Left colon (tissue), 2 donors: ENCODE measurements around the gene PSKH1. TPM values are rescaled to one million over a fixed set of nuclear protein-coding genes. Genes with fewer than 3 reads are reported as not detected.
A peak's percentile ranks its signal among the peaks of the same experiment; 100 is the strongest.
"Not testable (repeated sequence)": the region's sequence is repeated elsewhere in the genome, so short reads cannot be mapped to it uniquely, and the experiment has no call there.

Experiments used
- ATAC-seq: fragments of 200-7000 bp; cut with Tn5 transposase; one replicate; pipeline ENCODE4 v1.9.1; 2020; ENCODE audit warnings: mild to moderate bottlenecking, moderate library complexity
- DNase-seq, 2 donors: peaks; one replicate each; pipeline ENCODE4 v3.0.0-alpha.2; 2020
- intact Hi-C, 2 donors: fragments of 100-400 bp; cut with DNase I in 1 of 2; cut with micrococcal nuclease in 1 of 2; formaldehyde crosslinking; loops; one replicate each; pipeline versions ENCODE4 v1.11.2 to v1.14.0; 2022; cut with DNase I, micrococcal nuclease
- total RNA-seq, 2 donors: library from RNA; stranded (reverse); fragmentation: NEBNext Ultra II Directional; extraction: Animal tissue kit (Norgen Biotek cat#: 25700); gene quantifications; one replicate each; pipeline ENCODE4 v1.2.1, GENCODE V29; 2021
- donor health status: DM: no; HTN: no; CAD: no.
- donor health status: DM: yes; HTN: yes; CAD: no.

The PSKH1 gene
- total RNA-seq, 2 donors from 2014 or later = 31.7 to 36.6 TPM

- no peak for ATAC-seq
- DNase-seq = no peak
- intact Hi-C loops = no loop called here
Measured at GRCh38 chr16:67963662-67964321, 70.7 kb downstream of the PSKH1 start.

DNA sequence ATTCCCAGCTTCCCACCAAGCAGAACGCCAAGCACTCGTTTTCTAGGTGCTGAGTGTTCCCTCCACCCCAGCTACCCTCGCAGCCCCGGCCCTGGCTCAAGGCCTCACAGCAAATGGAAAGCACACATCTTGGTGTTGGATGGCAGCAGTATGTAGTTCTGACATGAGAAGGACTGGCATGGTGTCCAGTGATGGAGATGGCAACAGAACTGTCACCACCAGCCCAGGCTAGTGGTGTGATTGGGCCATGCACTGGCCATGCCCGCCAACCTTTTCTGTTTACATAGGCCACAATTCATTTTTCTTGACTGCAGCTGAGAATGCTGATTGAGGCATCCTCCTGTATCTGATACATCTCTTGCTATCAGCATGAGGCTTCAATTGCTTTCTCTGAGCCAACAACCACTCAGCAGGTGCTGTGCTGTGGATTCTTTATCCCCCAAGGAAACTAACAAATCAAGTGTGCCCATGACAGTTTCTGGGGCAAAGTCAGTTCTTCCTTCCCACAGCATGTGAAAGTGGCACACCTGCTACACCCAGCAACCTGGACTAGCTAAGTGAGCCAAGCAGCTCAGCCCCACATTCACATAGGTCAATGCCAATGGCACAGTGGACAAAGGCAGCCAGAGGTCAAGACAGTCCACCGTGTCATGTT lies 71.5 kb downstream of the PSKH1 start:
- no peak for DNase-seq
- no peak for ATAC-seq
- intact Hi-C loops = no loop called here

DNA sequence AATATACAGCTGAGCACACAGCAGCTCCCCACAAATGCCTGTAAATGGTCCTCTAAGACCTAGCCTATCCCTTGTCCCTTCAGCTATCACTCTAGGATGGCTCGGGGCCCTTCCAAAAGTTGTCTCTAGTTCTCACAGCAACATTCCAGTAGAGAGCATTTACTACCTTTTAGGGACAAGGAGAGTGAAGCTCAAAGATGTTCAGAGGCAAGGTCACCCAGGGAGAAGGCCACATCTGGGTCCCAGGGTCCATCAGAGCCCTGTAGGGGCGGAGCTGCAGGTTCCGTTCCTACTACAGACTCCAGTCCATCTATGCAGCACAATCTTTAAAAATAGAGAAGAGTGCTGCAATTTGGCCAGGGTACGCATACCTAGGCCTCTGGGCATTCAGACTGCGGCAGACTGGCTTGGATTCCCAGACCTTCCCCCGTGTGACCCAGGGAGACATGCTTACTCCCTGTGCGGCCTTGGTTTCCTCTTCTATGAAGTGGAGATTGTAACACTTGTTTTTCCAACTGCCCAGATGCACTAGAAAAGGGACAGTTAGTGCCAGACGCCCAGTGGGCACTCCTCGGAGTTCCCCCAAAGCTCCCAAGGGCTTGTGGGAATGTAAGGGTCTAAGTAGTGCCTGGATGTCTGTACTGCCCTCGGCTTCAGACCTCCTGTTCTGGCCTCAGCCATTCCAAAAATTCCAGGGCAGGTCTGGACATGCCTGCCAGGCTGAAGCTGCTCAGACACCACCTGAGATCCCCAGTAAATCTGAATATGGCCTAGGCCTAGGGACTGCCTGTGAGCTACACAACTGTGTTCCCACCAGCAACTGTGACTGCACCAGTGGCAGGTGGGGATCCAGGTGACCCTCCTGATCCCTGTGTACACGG lies 72.9 kb downstream of the PSKH1 start:
- no peak for DNase-seq
- ATAC-seq = no peak
- intact Hi-C loops = no loop called here

DNA sequence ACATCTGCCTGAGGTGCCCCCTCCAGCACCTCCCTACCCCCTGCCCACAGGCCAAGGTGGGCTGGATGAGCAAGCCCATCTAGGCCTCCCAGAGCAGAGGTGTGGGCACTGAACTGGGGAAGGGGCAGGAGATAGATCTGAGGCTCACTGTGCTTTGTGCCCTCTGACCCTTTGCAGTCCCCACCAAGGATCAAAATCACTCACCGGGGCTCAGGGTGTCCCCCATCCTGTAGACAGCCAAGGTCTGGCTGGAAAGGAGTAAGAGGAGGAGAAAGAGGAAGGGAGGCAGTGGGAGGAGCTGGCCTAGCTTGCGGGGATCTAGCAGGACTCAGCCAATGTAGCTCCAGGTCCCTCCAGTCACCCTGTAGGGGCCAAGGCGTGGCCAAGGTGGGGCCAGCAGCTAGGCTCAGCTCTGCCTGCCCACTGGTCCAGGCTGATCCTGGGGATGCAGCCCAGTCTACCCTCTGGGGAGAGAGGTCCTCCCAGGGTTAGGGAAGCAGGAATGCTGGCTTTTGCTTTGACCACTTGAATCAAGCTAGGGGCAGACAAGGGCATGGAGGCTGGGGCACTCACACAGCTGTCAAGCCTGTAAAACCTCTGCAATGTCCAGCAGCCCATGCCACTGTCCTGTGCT lies 73.6 kb downstream of the PSKH1 start:
- ATAC-seq (no peak), DNase-seq (peak in 1 of 2 donors; percentile 54)
- intact Hi-C loops = no loop called here

DNA sequence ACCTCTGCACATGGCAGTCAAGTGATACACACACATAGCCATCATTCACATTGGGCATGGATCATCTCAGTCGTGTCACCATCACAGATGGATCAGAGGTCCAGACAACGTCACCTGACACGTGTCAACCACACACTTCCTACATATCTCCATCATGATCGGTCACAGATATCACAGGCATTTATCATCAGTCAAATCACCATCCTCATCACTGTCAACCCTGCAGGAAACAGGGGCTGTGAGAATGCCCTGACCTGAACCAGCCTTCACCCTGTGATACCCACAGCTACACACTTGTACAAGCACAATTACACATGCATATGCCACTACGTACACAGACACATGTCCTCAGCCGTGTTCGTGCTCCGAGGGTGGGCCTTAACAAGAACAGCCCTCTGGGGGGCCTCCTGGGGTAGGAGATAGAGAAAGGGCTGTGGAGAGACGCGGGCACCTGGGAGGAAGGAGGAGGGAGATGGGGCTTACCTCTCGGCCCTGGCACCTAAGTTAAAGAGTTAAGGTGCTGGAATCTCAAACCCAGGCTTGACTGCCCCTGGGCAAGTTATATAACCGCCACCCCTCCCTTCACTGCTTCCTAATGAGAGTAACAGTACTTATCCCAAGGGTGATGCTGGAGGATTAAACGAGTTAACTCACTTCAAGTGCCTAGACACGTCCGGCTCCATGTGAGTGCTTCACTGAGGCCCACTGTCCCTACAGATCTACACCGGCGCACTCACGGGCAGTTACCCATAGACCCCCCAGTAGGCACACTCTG lies 74.3 kb downstream of the PSKH1 start:
- DNase-seq (no peak), ATAC-seq (no peak)
- intact Hi-C loops = no loop called here

GRCh38 chr16:67967958-67968399 lies 74.9 kb downstream of the PSKH1 start:
- peak in 1 of 2 donors; percentile 49 for DNase-seq
- peak; percentile 34 for ATAC-seq
- intact Hi-C loops = no loop called here

DNA sequence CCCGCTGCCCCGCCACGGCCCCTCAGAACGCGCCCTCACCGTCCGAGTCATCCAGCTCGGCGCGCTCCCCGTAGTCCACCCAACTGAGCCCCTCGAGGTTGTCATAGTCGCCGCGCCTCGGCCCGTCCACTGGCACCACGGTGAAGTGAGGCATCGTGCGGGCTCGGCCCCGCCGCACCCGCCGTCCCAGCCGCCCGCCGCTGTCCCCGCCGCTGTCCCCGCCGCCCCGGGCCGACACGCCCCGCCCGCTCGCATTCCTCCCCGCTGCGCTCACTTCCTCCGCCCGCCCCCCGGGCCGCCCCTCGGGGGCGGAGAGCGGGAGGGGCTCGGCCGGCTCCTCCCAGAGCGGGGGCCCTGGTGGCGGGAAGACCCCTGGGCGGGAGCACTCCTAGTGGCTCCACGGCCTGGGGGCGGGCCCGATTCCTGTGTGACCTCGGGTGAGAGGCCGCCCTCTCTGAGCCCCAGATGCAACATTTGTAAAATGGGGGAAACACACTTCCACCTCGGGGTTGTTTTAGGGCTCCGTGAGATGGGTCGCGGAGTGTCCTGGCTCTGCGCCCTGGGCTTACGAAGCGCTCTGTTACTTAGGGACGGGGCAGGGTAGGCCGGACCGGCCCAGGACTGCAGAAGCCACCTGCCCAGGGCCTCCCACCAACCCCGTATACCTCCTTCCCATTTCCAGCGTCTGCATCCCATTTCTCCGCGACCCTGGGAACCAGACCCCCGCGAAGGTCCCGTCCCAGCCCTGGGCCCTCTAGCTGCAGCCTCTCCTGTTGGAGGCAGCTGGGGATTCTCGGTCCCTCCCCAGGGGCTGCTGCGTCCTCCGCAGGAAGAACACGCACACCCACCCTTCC lies 75.6 kb downstream of the PSKH1 start, which contains the start of gene SLC12A4:
Gene SLC12A4 (minus strand): TSS at position 238 of the 854 bp plus-strand sequence. CDS start 84 bp downstream, at position 154.
- peak; percentile 89 for ATAC-seq
- DNase-seq = peak; percentile 80 to 83
- intact Hi-C loops = no loop called here

- intact Hi-C loops = no loop called here
Measured at GRCh38 chr16:67969254-67970039, 76.4 kb downstream of the PSKH1 start.

GRCh38 chr16:67971111-67971510 lies 78.1 kb downstream of the PSKH1 start:
- intact Hi-C loops = no loop called here
- no peak for DNase-seq
- ATAC-seq = no peak

More at GRCh38 chr16:67969254-67970039, 76.4 kb downstream of the PSKH1 start:
- ATAC-seq (no peak), DNase-seq (peak in 1 of 2 donors; percentile 20)

DNA sequence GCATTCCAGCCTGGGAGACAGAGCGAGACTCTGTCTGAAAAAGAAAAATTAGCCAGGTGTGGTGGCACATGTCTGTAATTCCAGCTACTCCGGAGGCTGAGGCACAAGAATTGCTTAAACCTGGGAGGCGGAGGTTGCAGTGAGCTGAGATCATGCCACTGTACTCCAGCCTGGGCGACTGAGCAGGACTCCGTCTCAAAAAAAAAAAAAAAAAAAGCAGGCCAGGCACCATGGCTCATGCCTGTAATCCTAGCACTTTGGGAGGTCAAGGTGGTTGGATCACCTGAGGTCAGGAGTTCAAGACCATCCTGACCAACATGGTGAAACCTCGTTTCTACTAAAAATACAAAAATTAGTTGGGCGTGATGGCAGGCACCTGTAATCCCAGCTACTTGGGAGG lies 79.2 kb downstream of the PSKH1 start:
- intact Hi-C loops, DNase-seq, ATAC-seq: not testable (repeated sequence)

DNA sequence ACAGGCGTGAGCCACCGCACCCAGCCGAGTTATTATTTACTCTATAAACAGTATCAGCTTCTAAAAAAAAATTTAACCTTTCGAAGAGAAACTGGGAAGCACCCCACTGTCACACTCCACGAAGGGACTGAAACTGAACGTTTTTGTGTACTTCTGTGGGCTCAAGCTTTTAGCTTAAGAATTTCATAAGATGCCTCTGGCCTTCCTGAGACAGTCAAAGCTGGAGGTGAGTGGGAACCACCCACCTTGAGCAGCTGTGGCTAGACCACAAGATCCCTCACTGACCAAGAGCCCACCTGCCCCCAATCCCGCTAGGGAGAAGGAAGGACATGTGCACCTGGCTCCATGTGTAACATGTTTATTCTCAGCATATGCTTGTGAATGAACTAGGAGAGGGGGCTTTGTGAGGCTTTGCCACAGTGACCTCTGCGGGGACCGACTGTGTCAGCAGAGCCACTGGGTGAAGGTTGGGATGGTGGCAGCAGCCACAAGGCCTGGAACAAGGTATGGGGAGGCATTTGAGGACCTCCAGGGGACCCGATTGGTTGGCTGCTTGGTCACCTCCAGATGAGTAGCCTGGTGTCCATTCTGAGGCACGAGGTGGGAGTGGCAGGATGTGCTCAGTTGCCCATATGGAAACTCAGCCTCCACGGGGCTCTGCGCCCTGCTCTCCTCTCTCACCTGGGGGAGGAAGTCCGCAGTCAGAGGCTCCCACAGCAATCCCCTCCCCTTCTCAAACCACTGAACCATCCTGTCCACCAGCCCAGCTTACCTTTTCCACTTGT lies 82.5 kb downstream of the PSKH1 start:
- intact Hi-C loops = no loop called here
- no peak for ATAC-seq

DNA sequence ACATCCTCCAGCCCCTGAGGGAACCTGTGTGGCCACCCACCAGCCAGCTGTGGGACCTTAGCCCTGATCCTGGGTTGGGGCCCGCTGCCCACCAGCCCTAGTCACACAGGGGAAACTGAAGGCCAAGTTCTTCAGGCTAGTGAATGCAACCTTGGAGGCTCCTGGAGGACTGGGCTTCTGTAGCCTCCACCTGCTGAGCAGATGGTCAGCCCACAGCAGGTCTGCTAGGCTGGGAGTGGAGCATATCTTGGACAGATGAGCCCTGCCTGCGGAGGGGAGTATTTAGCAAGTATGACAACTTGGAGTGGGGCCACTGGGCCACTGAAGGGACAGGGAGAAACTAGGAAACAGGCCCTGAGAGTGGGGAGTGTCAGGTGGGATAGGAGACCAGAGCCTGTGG lies 83.2 kb downstream of the PSKH1 start:
- ATAC-seq = no peak
- intact Hi-C loops = no loop called here
- DNase-seq = no peak

More for the DNA sequence above, 82.5 kb downstream of the PSKH1 start:
- DNase-seq = no peak

- no peak for DNase-seq
- intact Hi-C loops = no loop called here
- ATAC-seq = no peak
Measured at GRCh38 chr16:67977005-67977404, 84.0 kb downstream of the PSKH1 start.

DNA sequence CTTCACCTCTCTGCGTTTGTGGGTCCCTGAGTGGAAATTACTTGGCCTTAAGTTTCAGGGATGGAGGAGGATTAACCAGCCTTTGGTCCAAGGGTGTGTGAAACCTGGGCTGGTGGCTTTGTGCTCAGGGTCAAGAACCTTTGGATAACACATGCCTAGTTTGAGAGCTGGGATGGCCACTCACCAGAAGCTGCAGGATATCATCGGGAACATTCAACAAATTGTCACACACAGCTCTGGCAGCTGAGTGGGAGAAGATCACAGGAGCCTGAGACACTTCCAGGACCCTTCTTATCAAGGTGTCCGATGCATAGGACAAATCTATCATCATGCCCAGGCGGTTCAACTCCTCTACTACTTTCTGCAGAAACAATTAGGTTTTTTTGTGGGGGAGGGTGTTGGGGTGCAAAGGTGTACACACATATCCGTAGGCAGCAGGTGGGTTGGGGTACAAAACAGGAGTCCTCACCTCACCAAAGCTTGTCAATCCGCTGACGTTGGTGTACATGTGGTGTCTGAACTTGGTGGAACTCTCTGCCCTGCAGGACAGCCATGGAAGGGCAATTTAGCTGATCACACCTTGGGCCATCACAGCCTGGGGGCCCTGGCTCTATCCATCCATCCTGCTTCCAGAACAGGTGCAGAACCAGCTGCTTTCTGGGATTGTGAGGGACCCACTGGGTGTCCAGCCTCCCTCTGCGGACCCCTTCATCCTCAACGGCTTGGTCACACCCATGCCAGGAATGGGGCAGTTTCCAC lies 84.6 kb downstream of the PSKH1 start:
- DNase-seq (no peak), ATAC-seq (no peak)
- intact Hi-C loops = no loop called here
